HCT116 (cell line): ENCODE results near the gene GOLT1A. TPM values are rescaled to one million over a fixed set of nuclear protein-coding genes. Genes with fewer than 3 reads are reported as not detected.

Source experiments
- ATAC-seq: fragments of 200-7000 bp; cut with Tn5 transposase; 2 replicates; pipeline ENCODE4 v1.9.1; 2020; ENCODE audit warnings: mild to moderate bottlenecking, moderate library complexity
- BruUV-seq: library from RNA; stranded (reverse); fragments of 400-500 nt; replicated peaks from 2 replicates; lab custom pipeline; 2021; lab: Mats Ljungman, UMichigan
- CTCF ChIA-PET: fragments of 300-600 bp; sonication (Branson Sonifier 250); formaldehyde crosslinking; loops from one replicate; lab custom pipeline; 2021; ENCODE audit warnings: antibody characterized with exemption; lab: Charles Lee
- POLR2A ChIA-PET: fragments of 300-600, 350-600 bp; sonication (Branson Sonifier 250); formaldehyde crosslinking; loops from one replicate; lab custom pipeline; 2021; ENCODE audit warnings: antibody characterized with exemption; lab: Charles Lee
- RAD21 ChIA-PET, 2 experiments: fragments of 300-600 bp; sonication (Branson Sonifier 250); formaldehyde crosslinking; loops; one replicate each; lab custom pipeline; 2023; ENCODE audit warnings: low total read pairs in 2 of 2; ENCODE audit not compliant: uncharacterized antibody in 2 of 2, unreplicated experiment in 2 of 2, low non-redundant PET in 1 of 2; lab: Charles Lee
- DNase-seq: peaks from one replicate; pipeline ENCODE4 v3.0.0-alpha.2; 2010; ENCODE audit warnings: low read depth, low spot score
- H2AFZ ChIP-seq: fragments of 200-600 bp; shearing (Covaris generic), sonication (generic); 2 replicates; pipeline ENCODE4 v1.6.1; 2017; ENCODE audit warnings: low read depth, mixed run types, mixed read lengths, antibody characterized with exemption, low read length; ENCODE audit not compliant: poor library complexity, severe bottlenecking
- H3K27ac ChIP-seq: 2 replicates; pipeline ENCODE4 v1.5.1; 2012; ENCODE audit warnings: low read depth, low read length
- H3K27me3 ChIP-seq: fragments of 200-600 bp; sonication (generic); 2 replicates; pipeline ENCODE4 v1.6.1; 2016; ENCODE audit warnings: mixed run types, low read length, mixed read lengths; ENCODE audit not compliant: insufficient read depth
- H3K36me3 ChIP-seq, 2 experiments: fragments of 200-500 bp in 1 of 2; fragments of 200-600 bp in 1 of 2; sonication (Bioruptor generic) in 1 of 2; sonication (generic) in 1 of 2; 2 replicates each; pipeline versions ENCODE4 v1.5.1 to v1.6.1; 2014 to 2016; ENCODE audit warnings: low read length in 2 of 2, inconsistent platforms in 1 of 2, mixed read lengths in 1 of 2, mixed run types in 1 of 2; ENCODE audit not compliant: insufficient read depth in 2 of 2, control insufficient read depth in 1 of 2
- H3K4me1 ChIP-seq, 2 experiments: fragments of 200-600 bp in 1 of 2; sonication (generic) in 1 of 2; 2 replicates each; pipeline versions ENCODE4 v1.5.1 to v1.6.1; 2012 to 2017; ENCODE audit warnings: low read length in 2 of 2, inconsistent platforms in 1 of 2, mild to moderate bottlenecking in 1 of 2, mixed read lengths in 1 of 2, mixed run types in 1 of 2, moderate library complexity in 1 of 2; ENCODE audit not compliant: insufficient read depth in 2 of 2, control insufficient read depth in 1 of 2
- H3K4me2 ChIP-seq: fragments of 200-600 bp; sonication (generic); 2 replicates; pipeline ENCODE4 v1.6.1; 2017; ENCODE audit warnings: mixed run types, low read length, mixed read lengths
- H3K4me3 ChIP-seq, 2 experiments: fragments of 200-600 bp in 1 of 2; sonication (generic) in 1 of 2; replicated peaks in 1 of 2; 2 replicates each; pipeline ENCODE4 v1.5.1; 2011 to 2016; ENCODE audit warnings: low read length in 2 of 2, control low read depth in 1 of 2, low read depth in 1 of 2, mild to moderate bottlenecking in 1 of 2, mixed read lengths in 1 of 2, mixed run types in 1 of 2
- H3K79me2 ChIP-seq: fragments of 200-600 bp; sonication (generic); 2 replicates; pipeline ENCODE4 v1.6.1; 2017; ENCODE audit warnings: mild to moderate bottlenecking, mixed run types, low read length, moderate library complexity, mixed read lengths; ENCODE audit not compliant: insufficient read depth
- H3K9ac ChIP-seq: fragments of 200-600 bp; sonication (generic); 2 replicates; pipeline ENCODE4 v1.6.1; 2016; ENCODE audit warnings: low read length, mixed read lengths
- H3K9me2 ChIP-seq: fragments of 200-600 bp; sonication (generic), shearing (Covaris generic); 2 replicates; pipeline ENCODE4 v1.6.1; 2017; ENCODE audit warnings: mixed run types, mild to moderate bottlenecking, moderate library complexity; ENCODE audit not compliant: insufficient read depth
- H3K9me3 ChIP-seq, 2 experiments: fragments of 200-500 bp in 1 of 2; fragments of 200-600 bp in 1 of 2; sonication (Bioruptor generic) in 1 of 2; sonication (generic) in 1 of 2; 2 replicates each; pipeline ENCODE4 v1.6.1; 2014 to 2017; ENCODE audit warnings: low read length in 2 of 2, mixed read lengths in 2 of 2, inconsistent platforms in 1 of 2, low read depth in 1 of 2, mild to moderate bottlenecking in 1 of 2, mixed run types in 1 of 2, moderate library complexity in 1 of 2; ENCODE audit not compliant: control insufficient read depth in 1 of 2, insufficient read depth in 1 of 2
- H4K20me1 ChIP-seq: fragments of 200-600 bp; sonication (generic), shearing (Covaris generic); 2 replicates; pipeline ENCODE4 v1.6.1; 2017; ENCODE audit warnings: mixed run types, mild to moderate bottlenecking, moderate library complexity; ENCODE audit not compliant: insufficient read depth
- CBX3 ChIP-seq: IDR thresholded peaks from 2 replicates; pipeline ENCODE4 v1.6.1; 2012; ENCODE audit warnings: low read depth
- EGR1 ChIP-seq: IDR thresholded peaks from 2 replicates; pipeline ENCODE4 v1.6.1; 2012; ENCODE audit warnings: low read depth
- ELF1 ChIP-seq: IDR thresholded peaks from 2 replicates; pipeline ENCODE4 v1.6.1; 2012; ENCODE audit warnings: low read depth, borderline replicate concordance
- EZH2 ChIP-seq: fragments of 200-600 bp; sonication (generic); IDR thresholded peaks from 2 replicates; pipeline ENCODE4 v1.6.1; 2017; ENCODE audit warnings: antibody characterized with exemption, mixed run types
- EZH2phosphoT487 ChIP-seq: fragments of 200-600 bp; IDR thresholded peaks from 2 replicates; pipeline ENCODE4 v1.6.1; 2018; ENCODE audit warnings: antibody characterized with exemption, borderline replicate concordance
- FOSL1 ChIP-seq: IDR thresholded peaks from 2 replicates; pipeline ENCODE4 v1.6.1; 2012; ENCODE audit warnings: low read depth
- JUND ChIP-seq: IDR thresholded peaks from 2 replicates; pipeline ENCODE4 v1.6.1; 2012
- POLR2A ChIP-seq: IDR thresholded peaks from 2 replicates; pipeline ENCODE4 v1.7.0; 2011; ENCODE audit warnings: borderline replicate concordance; ENCODE audit not compliant: insufficient read depth, insufficient read length; ENCODE audit errors: extremely low read depth
- POLR2AphosphoS5 ChIP-seq: IDR thresholded peaks from 2 replicates; pipeline ENCODE4 v1.6.1; 2011; ENCODE audit warnings: mild to moderate bottlenecking, low read depth, low read length, moderate library complexity
- RAD21 ChIP-seq: IDR thresholded peaks from 2 replicates; pipeline ENCODE4 v1.6.1; 2012; ENCODE audit warnings: low read depth, mild to moderate bottlenecking
- SIN3A ChIP-seq: IDR thresholded peaks from 2 replicates; pipeline ENCODE4 v1.6.1; 2012; ENCODE audit warnings: low read depth
- SP1 ChIP-seq: IDR thresholded peaks from 2 replicates; pipeline ENCODE4 v1.6.1; 2012; ENCODE audit warnings: low read depth
- TCF7L2 ChIP-seq: IDR thresholded peaks from 2 replicates; pipeline ENCODE4 v1.7.0; 2011; ENCODE audit warnings: borderline replicate concordance, inconsistent platforms; ENCODE audit not compliant: insufficient read depth, insufficient read length; ENCODE audit errors: extremely low read depth
- intact Hi-C: fragments of 100-400 bp; cut with micrococcal nuclease; formaldehyde crosslinking; loops from 2 replicates; pipeline ENCODE4 v1.10.0; 2022
- total RNA-seq: library from RNA; stranded (reverse); gene quantifications from one replicate; pipeline ENCODE4 v1.2.1, GENCODE V29; 2021; ENCODE audit not compliant: unreplicated experiment
- TF ChIP-seq, protein P1 (sequence below), 3 experiments: fragments of 200-600 bp in 1 of 3; sonication (generic) in 1 of 3; IDR thresholded peaks in 2 of 3; conservative IDR thresholded peaks in 1 of 3; 2 replicates each; pipeline ENCODE4 v1.5.1; 2012 to 2017; ENCODE audit warnings: low read depth in 2 of 3, low read length in 2 of 3, antibody characterized with exemption in 1 of 3, borderline replicate concordance in 1 of 3, control low read depth in 1 of 3, mild to moderate bottlenecking in 1 of 3, mixed read lengths in 1 of 3, mixed run types in 1 of 3, moderate library complexity in 1 of 3; ENCODE audit not compliant: insufficient read depth in 1 of 3

GOLT1A gene
- total RNA-seq, 1 experiment from 2014 or later = 8.0 TPM

DNA sequence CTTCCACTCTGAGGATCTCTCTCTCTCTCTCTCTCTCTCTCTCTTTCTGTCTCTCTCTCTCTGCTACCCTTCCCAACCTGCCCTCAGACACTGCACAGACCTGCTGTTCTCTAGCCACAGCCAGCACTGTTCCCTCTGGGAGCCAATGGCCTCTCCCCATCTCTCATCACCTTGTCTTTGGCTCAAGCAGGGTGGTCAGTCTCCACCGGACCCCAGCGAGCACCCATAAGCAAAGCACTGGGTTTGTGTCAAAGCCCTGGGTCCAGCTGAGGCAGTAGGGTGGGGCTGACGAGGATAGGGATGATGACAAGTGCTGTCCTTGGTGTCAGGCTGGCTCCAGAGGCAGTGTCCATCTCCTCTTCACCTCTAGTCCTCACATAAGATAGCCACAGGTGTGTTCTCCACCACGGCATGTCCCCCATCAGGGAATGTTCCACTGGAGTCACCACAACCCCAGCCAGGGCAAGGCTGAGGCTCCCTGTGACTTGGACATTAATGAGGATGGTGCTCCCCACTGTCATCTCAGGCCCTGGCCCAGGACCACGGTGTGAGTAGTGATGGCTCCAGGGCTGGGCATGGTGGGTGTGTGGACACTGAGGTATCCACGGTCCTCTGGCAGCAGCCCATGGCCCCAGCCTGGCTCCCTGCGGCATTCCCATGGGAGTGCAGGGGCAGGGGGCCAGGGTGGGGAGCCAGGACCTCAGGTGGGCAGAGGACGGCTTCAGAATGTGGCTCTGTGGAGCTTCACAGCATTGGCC is 8.4 kb upstream of the GOLT1A start:
- H3K9me3 ChIP-seq = no peaks in the 10 kb centered on the region
- H3K36me3 ChIP-seq = no peaks in the 10 kb centered on the region
- no peak for TF ChIP-seq EZH2phosphoT487
- TF ChIP-seq EZH2 = no peak
- TF ChIP-seq, protein P1, sequence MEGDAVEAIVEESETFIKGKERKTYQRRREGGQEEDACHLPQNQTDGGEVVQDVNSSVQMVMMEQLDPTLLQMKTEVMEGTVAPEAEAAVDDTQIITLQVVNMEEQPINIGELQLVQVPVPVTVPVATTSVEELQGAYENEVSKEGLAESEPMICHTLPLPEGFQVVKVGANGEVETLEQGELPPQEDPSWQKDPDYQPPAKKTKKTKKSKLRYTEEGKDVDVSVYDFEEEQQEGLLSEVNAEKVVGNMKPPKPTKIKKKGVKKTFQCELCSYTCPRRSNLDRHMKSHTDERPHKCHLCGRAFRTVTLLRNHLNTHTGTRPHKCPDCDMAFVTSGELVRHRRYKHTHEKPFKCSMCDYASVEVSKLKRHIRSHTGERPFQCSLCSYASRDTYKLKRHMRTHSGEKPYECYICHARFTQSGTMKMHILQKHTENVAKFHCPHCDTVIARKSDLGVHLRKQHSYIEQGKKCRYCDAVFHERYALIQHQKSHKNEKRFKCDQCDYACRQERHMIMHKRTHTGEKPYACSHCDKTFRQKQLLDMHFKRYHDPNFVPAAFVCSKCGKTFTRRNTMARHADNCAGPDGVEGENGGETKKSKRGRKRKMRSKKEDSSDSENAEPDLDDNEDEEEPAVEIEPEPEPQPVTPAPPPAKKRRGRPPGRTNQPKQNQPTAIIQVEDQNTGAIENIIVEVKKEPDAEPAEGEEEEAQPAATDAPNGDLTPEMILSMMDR (IDR thresholded peaks at IDR 0.05 in 2 of 3, conservative IDR thresholded peaks at IDR 0.05 in 1 of 3; ENCODE audit: borderline replicate concordance in 1 of 3, insufficient read depth in 1 of 3, low read depth in 2 of 3, low read length in 2 of 3) = no peak
- TF ChIP-seq EGR1 = no peak
- no peak for TF ChIP-seq CBX3
- peaks cover 2 to 12% of the 10 kb centered on the region in 2 experiments; a peak in 1 of 4 replicates for H3K4me1 ChIP-seq
- no peak overlapping the region for H3K9ac ChIP-seq
- ChIA-PET POLR2A (no interaction called here), RAD21 (no interaction called here), CTCF (no interaction called here)
- no peaks in the 10 kb centered on the region for H4K20me1 ChIP-seq
- no peak for ATAC-seq
- H3K9me2 ChIP-seq = no peaks in the 10 kb centered on the region
- no peak overlapping the region for H3K4me3 ChIP-seq
- H3K27ac ChIP-seq = no peak overlapping the region
- H3K27me3 ChIP-seq = no peaks in the 10 kb centered on the region
- H3K79me2 ChIP-seq = no peaks in the 10 kb centered on the region
- no peak overlapping the region for H2AFZ ChIP-seq
- DNase-seq = no peak
- no TSS peak for BruUV-seq
- intact Hi-C loops = no loop called here
- no peak overlapping the region for H3K4me2 ChIP-seq

DNA sequence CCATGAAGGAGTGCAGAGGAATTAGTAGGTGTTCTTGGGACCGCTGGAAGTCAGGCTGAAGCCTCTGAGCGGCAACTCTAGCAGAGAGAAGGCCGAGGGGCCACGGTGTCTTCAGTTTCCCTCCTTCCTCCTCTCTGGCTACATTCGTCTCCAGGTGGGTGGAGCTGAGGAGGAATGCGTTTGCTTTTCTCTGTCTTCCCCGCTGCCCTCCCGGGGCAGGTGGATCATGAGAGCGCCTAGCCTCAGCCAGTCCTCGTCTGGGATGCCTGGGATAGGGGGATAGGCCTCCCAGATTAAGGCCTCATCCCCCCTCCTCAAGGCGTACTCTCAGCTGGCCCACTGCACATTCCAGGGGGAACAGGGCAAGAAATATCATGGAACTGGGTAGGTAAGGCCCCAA is 7.5 kb upstream of the GOLT1A start:
- Histone ChIP-seq H4K20me1 (no peaks in the 10 kb centered on the region), H2AFZ (no peak overlapping the region), H3K4me3 (no peak overlapping the region), H3K27ac (no peak overlapping the region), H3K27me3 (no peaks in the 10 kb centered on the region), H3K9me3 (no peaks in the 10 kb centered on the region), H3K4me2 (no peak overlapping the region), H3K9ac (no peak overlapping the region), H3K9me2 (no peaks in the 10 kb centered on the region), H3K79me2 (no peaks in the 10 kb centered on the region), H3K36me3 (no peaks in the 10 kb centered on the region), H3K4me1 (peaks cover 0 to 6% of the 10 kb centered on the region in 2 experiments; a peak in 1 of 4 replicates)
- BruUV-seq = no TSS peak
- ATAC-seq (no peak), DNase-seq (no peak)
- POLR2A ChIA-PET = no interaction called here
- TF ChIP-seq FOSL1 (no peak), EZH2phosphoT487 (no peak), TCF7L2 (no peak), RAD21 (no peak), SP1 (no peak), POLR2AphosphoS5 (no peak), ELF1 (no peak), EZH2 (no peak), JUND (no peak), SIN3A (no peak), POLR2A (no peak)
- RAD21 ChIA-PET = no interaction called here
- intact Hi-C loops = no loop called here
- CTCF ChIA-PET = no interaction called here
